HG03460 (cell line): Measurements from ENCODE around the gene SAP30BP.

Source experiments
- ATAC-seq: cut with Tn5 transposase; IDR thresholded peaks from one replicate; pipeline ENCODE4 v1.9.1; 2021; ENCODE audit not compliant: unreplicated experiment

SAP30BP gene

GRCh38 chr17:75646638-75646992 is 20.5 kb upstream of the SAP30BP start:
- no peak for ATAC-seq

GRCh38 chr17:75647061-75647460 is 20.1 kb upstream of the SAP30BP start:
- ATAC-seq = no peak

- no peak for ATAC-seq
Measured at GRCh38 chr17:75647921-75648320, 19.2 kb upstream of the SAP30BP start.

GRCh38 chr17:75649687-75650086 is 17.5 kb upstream of the SAP30BP start:
- ATAC-seq = no peak

- no peak for ATAC-seq
Measured at GRCh38 chr17:75650874-75651273, 16.3 kb upstream of the SAP30BP start.

GRCh38 chr17:75652341-75652740 is 14.8 kb upstream of the SAP30BP start:
- no peak for ATAC-seq

GRCh38 chr17:75652934-75653549 is 14.1 kb upstream of the SAP30BP start:
- ATAC-seq = no peak

GRCh38 chr17:75654176-75654575 is 13.0 kb upstream of the SAP30BP start:
- no peak for ATAC-seq

GRCh38 chr17:75658237-75658636 is 8.9 kb upstream of the SAP30BP start:
- ATAC-seq = no peak

GRCh38 chr17:75661531-75661930 is 5.6 kb upstream of the SAP30BP start:
- ATAC-seq = no peak

- no peak for ATAC-seq
Measured at GRCh38 chr17:75662511-75662910, 4.6 kb upstream of the SAP30BP start.

- peak; percentile 64 for ATAC-seq
Measured at GRCh38 chr17:75664099-75664549, 3.0 kb upstream of the SAP30BP start.

- no peak for ATAC-seq
Measured at GRCh38 chr17:75665981-75666380, 1.2 kb upstream of the SAP30BP start.

- ATAC-seq = no peak
Measured at GRCh38 chr17:75667825-75668224, 687 bp downstream of the SAP30BP start.

- no peak for ATAC-seq
Measured at GRCh38 chr17:75668489-75668888, 1.4 kb downstream of the SAP30BP start.

GRCh38 chr17:75670868-75671267 is 3.7 kb downstream of the SAP30BP start:
- ATAC-seq = no peak

GRCh38 chr17:75672011-75672410 is 4.9 kb downstream of the SAP30BP start:
- ATAC-seq = no peak

- ATAC-seq = no peak
Measured at GRCh38 chr17:75673487-75673886, 6.3 kb downstream of the SAP30BP start.

- no peak for ATAC-seq
Measured at GRCh38 chr17:75676461-75676860, 9.3 kb downstream of the SAP30BP start.

GRCh38 chr17:75679706-75680211 is 12.6 kb downstream of the SAP30BP start:
- ATAC-seq = no peak

GRCh38 chr17:75680431-75680830 is 13.3 kb downstream of the SAP30BP start:
- ATAC-seq = no peak

GRCh38 chr17:75681289-75681688 is 14.2 kb downstream of the SAP30BP start:
- no peak for ATAC-seq

GRCh38 chr17:75683583-75683982 is 16.4 kb downstream of the SAP30BP start:
- ATAC-seq = no peak
